HuH-7 (cell line): ENCODE data around the gene POU3F1.

Experiments used
- DNase-seq: peaks from one replicate; pipeline ENCODE4 v3.0.0; 2011; ENCODE audit warnings: low spot score

POU3F1 gene

DNA sequence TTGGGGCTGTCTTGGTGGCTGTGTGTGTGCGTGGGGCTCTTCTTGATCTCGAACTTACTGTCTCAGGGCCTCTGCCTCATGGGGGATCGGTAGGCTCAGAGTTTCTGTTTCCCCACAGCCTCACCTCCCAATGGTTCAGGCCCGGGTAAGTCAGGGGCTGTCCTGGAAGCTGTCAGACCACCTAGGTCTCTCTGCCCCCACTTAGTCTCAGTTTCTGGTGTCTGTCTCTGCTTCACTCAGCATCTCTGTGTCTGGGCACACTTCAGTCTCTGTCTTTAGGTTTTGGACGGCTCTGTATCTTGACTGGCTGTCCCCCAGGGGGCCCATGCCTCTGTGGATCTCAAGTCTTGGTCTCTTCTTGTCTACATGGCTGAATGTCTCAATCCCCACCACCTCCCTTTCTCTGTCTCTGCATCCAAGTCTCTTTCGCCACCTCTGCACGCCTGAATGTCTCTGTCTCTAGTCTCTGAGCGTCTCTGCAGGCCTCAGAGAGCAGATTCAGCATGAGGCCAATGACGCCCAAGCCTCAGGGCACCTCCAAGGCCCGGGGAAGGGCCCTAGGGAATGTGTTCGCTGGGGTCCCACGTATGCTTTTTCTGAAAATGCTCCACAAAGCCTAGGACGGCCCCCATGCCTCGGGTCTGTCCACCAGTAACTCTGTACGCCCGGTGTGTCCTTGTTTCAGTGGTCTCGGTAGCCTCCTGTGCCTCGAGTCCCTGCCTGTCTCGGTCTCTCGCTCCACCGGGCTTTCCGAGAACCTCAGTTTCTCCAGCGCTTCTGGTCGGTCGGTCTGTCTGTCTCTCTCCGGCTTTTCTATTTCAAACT is 42.1 kb downstream of the POU3F1 start:
- DNase-seq: no peak

DNA sequence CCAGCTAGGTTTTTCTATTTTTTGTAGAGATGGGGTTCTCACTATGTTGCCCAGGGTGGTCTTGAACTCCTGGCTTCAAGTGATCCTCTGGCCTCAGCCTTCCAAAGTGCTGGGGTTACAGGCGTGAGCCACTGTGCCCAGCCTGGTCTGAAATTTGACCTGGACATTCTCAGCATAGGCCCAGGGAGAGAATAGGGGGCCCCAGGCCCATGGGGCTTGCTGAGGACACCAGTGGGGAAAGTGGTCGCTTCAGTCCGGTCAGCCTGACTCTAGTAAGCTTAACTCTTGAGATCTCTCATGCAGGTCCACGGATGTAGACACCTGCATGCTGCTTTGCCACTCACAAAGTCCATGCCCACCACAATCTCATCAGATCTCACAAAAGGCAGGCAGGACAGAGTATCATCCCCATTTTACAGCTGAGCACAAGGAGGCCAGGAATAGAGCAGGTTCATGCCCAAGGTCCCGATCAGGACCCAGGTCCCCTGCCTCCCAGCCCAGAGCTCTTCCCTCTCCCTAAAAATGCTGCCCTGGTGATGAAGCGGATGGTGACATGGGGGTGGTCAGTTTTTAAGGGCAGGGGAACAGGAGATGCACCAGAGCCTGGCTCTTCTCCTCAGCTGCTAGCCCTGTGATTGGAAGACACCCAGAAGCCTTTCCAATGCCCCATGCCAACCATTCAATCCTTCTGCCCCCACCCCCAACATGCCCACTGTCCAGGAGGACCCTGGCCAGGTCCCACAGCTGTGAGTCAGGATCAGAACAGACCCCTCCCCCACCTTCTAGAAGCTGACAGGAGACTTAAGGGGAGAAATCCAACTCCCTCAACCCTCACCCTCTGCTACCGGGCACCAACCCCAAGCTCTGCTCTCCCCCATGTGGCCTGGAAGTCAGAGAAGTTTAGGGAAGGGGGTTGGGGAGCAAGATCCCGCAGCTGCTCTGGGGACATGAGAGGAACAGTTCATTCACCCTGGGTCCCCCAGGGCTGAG is 43.0 kb downstream of the POU3F1 start:
- DNase-seq: no peak

DNA sequence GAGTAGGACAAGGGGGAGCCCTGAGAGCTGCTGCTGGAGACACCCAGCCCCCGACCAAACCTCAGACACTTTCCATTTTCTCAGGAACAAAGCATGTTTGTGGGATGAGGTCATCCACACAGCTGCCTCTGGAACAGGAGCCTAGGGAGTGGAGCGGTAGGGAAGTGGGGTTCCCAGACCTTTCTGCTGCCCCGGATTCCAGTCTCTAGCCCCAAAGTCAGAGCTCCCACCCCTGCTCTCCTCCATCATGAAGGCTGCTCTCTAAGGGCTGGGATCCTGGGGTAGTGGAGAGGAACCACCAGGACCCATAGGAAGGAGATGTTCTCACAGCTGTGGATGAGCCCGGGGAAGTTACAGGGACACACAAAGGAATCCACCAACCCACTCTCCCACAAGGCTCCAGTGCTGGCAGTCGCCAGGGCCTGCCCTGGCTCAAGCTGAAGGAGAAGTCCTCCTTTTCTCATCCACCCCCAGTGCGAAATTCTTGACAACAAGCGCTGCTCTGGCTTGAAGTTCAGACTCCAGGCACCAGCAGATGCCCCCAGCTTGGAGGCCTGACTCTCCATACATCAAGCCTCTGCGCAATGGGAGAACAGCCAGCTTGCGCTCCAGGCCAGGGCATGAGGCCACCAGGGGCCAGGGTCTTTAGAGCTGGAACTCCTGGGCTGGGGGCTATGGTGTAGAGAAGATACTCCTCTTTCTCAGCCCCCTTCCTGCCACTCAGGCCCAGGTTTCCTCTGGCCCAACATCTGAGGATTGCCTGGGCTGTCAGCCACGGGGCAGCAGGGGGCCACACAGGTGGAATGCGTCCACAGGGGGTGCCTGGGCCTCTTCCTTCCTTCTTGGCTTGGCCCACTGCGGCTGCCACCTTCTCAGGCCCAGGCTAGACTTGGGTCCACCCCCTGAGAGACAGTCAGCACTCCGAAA is 45.8 kb downstream of the POU3F1 start:
- peak; percentile 43 for DNase-seq

DNA sequence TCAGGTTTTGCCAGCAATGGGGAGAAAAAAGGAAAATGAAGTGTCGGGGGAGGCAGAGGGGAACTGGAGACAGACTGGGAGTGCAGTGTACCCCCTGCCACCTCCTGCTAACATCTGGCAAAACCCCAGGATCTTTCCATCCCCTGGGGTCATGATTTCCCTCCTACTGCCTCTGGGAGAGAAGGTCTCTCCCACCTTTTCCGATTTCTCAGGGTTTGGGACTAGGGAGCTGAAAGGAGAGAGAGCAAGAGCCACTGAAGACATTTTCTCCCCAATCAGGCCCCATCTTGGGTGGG is 46.4 kb downstream of the POU3F1 start:
- DNase-seq: no peak

DNA sequence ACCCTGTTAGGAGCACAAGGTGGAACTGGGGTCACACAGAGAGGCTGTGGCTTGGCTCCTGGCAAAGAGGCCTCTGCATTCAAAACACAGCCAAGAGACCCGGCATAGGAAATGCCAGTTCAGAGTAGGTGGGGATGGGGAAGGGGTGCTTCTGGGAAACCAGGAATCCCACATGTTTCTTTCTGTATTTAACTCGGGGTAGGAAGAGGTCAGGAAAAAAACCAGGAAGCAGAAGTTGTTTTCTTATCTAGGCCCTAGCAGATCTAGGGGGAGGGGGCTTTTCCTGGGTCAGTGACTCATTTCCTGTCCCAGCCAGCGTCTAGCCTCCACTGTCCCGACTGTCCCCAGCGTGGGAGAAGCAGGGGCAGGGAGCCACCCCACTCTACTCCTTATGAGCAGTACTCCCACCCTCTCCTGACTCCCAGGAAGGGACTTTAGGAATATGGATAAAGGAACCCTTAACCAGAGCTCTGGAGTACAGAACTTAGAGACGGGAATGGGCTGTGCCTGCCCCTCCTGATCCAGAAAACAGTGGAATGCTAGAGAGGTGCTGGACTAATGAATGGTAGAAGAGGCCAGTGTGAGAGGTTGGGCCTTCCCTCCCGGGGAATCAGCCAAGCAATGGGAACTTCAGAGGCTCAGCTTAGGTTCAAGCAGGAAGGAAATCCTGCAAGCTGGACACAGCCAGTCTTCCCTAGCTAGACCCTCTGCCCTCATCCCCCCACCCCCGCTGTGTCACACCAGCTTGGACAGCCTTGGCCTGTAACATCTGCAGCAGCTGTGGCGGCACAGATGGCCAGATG is 47.0 kb downstream of the POU3F1 start:
- peak; percentile 31 for DNase-seq

DNA sequence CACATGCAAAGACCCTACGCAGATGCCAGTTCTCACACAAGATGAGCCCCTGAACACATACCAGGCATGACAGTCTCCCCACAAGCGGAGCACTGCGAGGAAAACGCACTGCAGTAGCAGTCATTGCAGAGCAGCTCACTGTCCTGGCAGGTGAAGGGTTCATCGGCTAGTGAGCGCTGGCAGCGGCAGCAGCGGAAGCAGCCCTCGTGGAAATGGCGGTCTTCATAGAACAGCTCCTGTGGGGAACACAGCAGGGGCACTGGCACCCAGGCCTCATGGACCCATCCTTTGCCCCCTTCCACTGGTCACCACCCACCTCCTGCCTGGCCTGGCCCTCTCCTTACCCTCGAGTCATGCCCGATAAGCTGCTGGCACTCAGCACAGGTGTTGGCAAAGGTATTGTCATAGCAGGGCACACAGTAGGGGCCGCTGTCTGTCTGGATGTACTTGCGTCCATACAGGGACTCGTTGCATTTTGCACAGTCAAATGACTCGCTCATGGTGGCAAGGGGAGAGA is 47.6 kb downstream of the POU3F1 start:
- no peak for DNase-seq

DNA sequence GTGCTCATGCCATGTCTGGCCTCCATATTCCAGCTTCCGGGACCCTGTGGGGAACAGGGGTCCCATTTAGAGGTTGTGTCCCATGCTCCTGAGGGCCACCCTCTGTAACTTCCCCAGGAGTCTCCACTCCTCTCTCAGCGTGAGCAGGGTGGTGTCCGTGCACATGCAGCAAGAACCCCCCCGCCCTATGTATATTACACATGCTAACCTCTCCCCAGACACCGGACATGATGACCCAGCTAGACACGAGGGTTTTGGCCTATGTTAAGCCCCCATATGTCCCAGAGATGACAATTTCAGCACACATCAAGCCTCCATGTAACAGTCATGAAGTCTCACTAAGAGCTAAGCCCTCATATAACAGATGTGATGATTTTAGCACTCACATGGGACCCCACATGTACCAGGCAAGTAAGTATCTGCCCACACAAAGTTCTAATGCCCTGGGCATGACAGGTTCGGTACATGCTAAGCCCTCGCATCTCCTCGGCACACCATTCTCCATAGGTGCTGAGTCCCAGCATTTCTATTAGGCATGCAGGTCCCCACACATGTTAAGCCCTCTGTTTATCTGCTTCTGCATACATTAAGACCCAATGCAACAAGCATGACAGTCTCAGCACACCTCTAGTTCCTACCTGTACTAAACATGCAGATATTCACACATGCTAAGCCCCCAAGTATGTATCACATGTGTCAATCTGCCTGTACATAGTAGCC is 48.3 kb downstream of the POU3F1 start:
- no peak for DNase-seq

DNA sequence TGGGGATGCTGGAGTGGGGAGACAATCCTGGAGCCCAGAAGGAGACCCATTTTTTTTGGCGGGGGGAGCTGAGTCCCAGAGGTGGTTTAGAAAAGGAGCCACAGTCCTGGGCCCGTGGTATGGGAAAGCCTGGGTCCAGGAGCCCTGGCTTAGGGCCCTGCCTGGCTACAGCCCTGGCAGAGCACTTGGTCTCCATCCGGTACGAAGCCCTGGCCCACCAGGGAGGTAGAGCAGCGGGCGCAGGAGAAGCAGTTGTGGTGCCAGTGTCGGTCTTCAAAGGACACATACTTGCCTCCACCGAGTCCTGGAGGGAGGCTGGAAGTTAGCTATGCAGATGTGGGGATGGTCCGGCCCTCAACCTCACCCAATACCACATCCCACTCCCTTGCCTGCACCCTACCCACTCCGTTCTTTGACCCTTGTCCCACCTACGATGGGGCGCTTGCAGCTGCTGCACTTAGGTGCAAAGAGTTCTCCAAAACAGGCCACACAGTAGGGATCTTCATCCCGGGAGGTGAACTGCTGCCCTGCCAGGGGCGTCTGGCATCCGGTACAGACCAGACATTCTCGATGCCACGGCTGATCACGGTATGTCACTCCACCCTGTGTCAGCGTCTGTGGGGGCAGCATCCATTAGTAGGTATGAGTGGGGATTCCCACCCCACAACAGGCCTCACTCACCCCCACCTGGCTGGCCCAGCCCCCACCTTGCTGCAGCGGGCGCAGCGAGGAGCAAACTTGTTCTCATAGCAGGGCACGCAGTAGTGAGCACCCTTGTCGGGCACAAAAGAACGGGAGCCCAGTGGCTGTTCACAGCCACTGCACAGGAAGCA is 49.1 kb downstream of the POU3F1 start:
- DNase-seq: no peak

DNA sequence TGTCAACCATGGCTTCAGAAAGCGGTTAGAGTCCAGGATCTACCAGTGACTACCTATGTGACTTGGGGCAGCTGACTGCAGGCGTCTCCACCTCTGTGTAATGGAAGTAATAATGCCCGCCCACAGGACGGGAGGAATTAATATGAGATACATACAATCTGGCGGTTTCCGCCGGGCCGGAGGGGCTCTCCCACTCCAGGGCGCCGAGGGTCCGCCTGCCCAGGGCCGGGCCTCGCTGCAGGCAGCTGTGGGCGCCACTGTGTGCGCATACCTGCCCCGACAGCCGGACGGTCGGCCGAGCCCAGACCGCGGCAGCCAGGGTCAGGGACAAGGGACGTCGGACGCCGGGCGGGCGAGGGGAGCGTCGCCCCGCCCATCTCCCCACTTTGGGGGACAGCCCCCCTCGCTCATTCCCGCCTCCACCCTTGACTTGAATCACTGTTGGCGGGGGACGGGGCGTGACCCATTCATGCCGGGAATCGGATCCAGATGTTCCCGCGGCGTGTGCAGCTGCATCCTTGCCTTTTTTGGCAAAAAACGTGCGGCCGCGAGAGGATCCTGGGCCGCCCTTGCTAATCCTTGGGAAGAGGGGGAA is 50.7 kb downstream of the POU3F1 start:
- no peak for DNase-seq

DNA sequence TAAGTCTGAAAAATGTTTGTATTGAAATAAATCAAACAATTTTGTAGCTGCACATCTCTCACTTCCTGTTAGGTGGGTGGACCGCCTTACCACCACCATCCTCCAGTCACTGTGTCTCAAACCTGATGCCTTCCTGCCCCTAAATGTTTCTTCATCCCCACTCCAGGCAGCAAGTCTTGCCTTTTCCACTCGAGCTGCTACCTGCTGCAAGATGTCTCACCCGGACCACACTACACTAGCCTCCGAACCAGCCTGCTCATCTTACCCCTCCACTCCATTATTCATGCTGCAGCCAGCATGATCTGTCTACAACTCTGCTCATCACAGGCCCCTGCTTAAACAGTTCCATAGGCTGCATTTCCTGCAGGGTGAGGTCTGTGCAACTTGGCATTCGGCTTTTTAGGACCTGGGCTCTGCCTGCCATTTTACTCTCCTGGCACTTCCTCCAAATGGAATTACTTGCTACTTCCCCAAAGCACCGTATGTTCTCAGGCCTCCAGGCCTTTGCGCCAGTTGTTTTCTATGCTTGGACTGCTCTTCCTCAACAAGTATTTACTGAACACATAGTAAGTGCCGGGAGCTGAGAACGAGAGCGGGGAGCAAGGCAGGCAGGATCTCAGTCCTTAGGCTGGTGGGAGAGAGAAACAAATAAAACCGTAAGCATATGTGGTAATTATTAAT is 51.6 kb downstream of the POU3F1 start:
- DNase-seq: no peak
